ENCODE results near the gene COPRS. TPM values are rescaled to one million over a fixed set of nuclear protein-coding genes. Genes with fewer than 3 reads are reported as not detected.
A peak's percentile ranks its signal among the peaks of the same experiment; 100 is the strongest.

COPRS gene
- total RNA-seq, 1 experiment from 2014 or later = 46.8 TPM

DNA sequence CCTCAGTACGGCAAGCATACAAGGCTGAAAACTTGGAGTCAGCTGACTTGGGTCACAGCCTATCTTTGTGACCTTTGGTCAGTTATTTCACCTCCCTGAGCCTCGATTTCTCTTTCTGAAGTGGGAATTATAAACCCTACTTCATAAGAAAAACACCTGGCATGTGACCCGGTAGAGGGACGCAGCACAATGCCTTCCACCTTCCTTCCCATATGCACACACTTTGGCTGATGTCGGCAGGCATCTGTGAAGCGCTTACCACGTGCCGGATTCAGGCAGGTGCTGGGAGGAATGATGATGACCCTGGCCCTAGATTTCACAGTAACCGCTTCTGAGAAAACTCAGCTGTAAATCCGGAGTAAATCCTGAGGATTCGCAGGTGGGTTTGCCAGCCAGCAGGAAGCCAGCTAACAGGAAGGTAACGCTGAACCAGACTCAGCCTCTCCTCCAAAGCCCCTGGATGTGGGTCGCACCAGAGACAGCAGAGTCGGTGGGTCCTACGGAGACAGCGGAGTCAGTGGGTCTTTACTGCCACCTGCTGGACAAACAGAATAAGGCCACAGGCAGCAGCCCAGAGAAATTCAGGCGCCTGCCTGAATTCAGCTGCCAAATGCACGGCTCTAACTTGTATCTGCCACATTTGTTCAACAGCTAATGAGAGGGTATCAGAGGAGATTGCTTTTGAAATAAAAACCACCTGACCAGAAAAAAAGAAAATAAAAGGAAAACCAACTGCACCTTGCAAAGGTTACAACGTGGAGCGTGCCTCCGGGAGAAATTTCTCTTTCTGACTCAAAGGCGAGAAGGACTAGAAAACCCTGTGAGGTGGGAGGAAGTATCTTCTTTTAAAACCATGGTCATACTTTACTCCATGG is 16.6 kb downstream of the COPRS start:
- H3K27ac Mint-ChIP-seq (ENCODE audit: low read depth, unreplicated experiment) = no peak overlapping the region
- no peaks in the 10 kb centered on the region for H3K36me3 Mint-ChIP-seq (ENCODE audit: insufficient read depth, unreplicated experiment)
- intact Hi-C loops (cut with micrococcal nuclease) = loop anchor here (1.0 kb wide), 2 partner anchors 284 to 405 kb away; no protein-coding TSS in a partner anchor
- H3K4me1 Mint-ChIP-seq (ENCODE audit: insufficient read depth, unreplicated experiment) = no peaks in the 10 kb centered on the region
- DNase-seq (ENCODE audit: unreplicated experiment) = peak; percentile 65
- BruUV-seq (replicated peaks) = no TSS peak
- POLR2A ChIA-PET = interaction anchor here (0.7 to 2.5 kb wide), 9 partner anchors 14 to 616 kb away, joined by 3 to 17 read pairs (median 3); no protein-coding TSS in a partner anchor
- CTCF ChIA-PET = interaction anchor here (0.6 to 6.1 kb wide), 49 partner anchors 9 to 470 kb away, joined by 3 to 185 read pairs (median 4); partner anchors contain the start of gene COPRS
- TF ChIP-seq, protein P1, sequence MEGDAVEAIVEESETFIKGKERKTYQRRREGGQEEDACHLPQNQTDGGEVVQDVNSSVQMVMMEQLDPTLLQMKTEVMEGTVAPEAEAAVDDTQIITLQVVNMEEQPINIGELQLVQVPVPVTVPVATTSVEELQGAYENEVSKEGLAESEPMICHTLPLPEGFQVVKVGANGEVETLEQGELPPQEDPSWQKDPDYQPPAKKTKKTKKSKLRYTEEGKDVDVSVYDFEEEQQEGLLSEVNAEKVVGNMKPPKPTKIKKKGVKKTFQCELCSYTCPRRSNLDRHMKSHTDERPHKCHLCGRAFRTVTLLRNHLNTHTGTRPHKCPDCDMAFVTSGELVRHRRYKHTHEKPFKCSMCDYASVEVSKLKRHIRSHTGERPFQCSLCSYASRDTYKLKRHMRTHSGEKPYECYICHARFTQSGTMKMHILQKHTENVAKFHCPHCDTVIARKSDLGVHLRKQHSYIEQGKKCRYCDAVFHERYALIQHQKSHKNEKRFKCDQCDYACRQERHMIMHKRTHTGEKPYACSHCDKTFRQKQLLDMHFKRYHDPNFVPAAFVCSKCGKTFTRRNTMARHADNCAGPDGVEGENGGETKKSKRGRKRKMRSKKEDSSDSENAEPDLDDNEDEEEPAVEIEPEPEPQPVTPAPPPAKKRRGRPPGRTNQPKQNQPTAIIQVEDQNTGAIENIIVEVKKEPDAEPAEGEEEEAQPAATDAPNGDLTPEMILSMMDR (IDR thresholded peaks at IDR 0.05; ENCODE audit: unreplicated experiment) = peak; percentile 94
- H3K9me3 Mint-ChIP-seq (ENCODE audit: unreplicated experiment) = no peaks in the 10 kb centered on the region
- H3K27me3 Mint-ChIP-seq (ENCODE audit: insufficient read depth, unreplicated experiment) = no peaks in the 10 kb centered on the region
- no peak overlapping the region for H3K4me3 Mint-ChIP-seq (ENCODE audit: unreplicated experiment)

DNA sequence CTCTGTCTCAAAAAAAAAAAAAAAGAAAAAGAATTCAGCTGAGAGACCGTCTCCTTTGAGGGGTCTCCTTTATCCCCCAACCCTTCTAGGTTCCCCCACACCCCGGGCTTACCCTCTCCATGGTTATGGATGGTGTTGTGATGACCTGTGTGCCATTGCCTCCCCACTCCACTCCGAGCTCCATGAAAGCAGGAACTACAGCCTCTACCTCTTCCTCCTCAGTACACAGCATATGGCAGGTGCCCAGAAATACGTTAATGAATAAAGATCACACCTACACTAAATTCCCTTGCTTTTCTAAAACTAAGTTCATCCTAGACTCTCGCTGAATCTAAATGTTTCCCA is 17.2 kb downstream of the COPRS start:
- H3K9me3 Mint-ChIP-seq (ENCODE audit: unreplicated experiment) = no peaks in the 10 kb centered on the region
- POLR2A ChIA-PET = interaction anchor here (0.8 to 2.5 kb wide), 6 partner anchors 15 to 403 kb away, joined by 3 to 17 read pairs (median 3); no protein-coding TSS in a partner anchor

DNA sequence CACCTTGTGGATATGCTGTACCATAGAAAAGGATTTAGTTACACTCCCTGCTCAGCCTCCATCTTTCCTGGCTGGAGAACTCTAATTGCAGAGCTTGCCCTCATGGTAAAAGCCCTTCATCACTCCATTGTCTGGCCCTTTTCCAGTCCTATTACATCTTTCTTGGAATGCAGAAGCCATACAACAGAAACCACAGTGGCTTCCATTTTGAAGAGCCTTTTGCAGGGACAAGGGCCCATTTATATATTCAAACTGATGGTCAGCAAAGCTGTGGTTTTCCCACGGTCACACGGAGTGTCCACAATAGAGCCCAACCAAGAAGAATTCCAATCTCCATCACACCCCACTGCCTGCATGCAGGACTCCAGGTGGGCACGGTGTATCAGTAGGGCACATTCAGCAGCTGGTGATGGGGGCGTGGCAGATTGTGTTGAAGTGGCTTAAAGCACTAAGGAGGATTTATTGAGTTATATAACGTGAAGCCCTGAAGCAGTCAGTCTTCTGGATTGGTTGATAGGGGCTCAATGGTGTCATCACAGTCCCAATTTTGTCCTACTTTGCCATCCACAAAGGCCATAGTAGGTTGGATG is 20.3 kb downstream of the COPRS start:
- ChIA-PET POLR2A (no interaction called here), CTCF (interaction anchor here (0.5 to 1.6 kb wide), 3 partner anchors 15 to 314 kb away, joined by 4 to 5 read pairs (median 4); no protein-coding TSS in a partner anchor)
- BruUV-seq (replicated peaks) = no TSS peak
- H3K4me3 Mint-ChIP-seq (ENCODE audit: unreplicated experiment) = no peak overlapping the region
- H3K9me3 Mint-ChIP-seq (ENCODE audit: unreplicated experiment) = no peaks in the 10 kb centered on the region
- H3K4me1 Mint-ChIP-seq (ENCODE audit: insufficient read depth, unreplicated experiment) = no peaks in the 10 kb centered on the region
- no peak for DNase-seq (ENCODE audit: unreplicated experiment)
- intact Hi-C loops (cut with micrococcal nuclease) = no loop called here
- TF ChIP-seq, protein P1 (IDR thresholded peaks at IDR 0.05; ENCODE audit: unreplicated experiment) = no peak
- no peak overlapping the region for H3K27ac Mint-ChIP-seq (ENCODE audit: low read depth, unreplicated experiment)
- H3K27me3 Mint-ChIP-seq (ENCODE audit: insufficient read depth, unreplicated experiment) = no peaks in the 10 kb centered on the region
- no peaks in the 10 kb centered on the region for H3K36me3 Mint-ChIP-seq (ENCODE audit: insufficient read depth, unreplicated experiment)

More for the DNA sequence above, 17.2 kb downstream of the COPRS start:
- no TSS peak for BruUV-seq (replicated peaks)
- Mint-ChIP-seq H3K27me3 (ENCODE audit: insufficient read depth, unreplicated experiment) (no peaks in the 10 kb centered on the region), H3K36me3 (ENCODE audit: insufficient read depth, unreplicated experiment) (no peaks in the 10 kb centered on the region), H3K27ac (ENCODE audit: low read depth, unreplicated experiment) (no peak overlapping the region), H3K4me3 (ENCODE audit: unreplicated experiment) (no peak overlapping the region), H3K4me1 (ENCODE audit: insufficient read depth, unreplicated experiment) (no peaks in the 10 kb centered on the region)
- intact Hi-C loops (cut with micrococcal nuclease) = loop anchor here (1.0 kb wide), 2 partner anchors 284 to 405 kb away; no protein-coding TSS in a partner anchor
- DNase-seq (ENCODE audit: unreplicated experiment) = no peak
- TF ChIP-seq, protein P1 (IDR thresholded peaks at IDR 0.05; ENCODE audit: unreplicated experiment) = no peak
- CTCF ChIA-PET = interaction anchor here (0.6 to 6.1 kb wide), 41 partner anchors 8 to 1937 kb away, joined by 3 to 185 read pairs (median 4); partner anchors contain the start of gene COPRS

DNA sequence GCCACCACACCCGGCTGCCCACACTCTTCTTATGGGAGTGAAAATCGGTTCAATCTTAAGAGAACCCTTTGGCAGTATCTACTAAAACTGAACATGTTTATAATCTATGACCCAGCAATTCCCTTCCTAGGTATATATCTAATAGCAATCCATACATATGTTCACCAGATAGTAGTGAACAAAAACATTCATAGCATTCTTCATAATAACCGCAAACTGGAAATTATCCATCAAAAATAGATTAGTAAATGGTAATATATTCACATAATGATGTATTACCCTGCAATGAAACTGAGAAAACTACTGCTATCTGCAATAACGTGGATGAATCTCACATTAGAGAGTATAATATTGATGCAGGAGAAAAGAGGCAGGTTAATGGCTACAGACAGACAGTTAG is 23.1 kb downstream of the COPRS start:
- no peaks in the 10 kb centered on the region for H3K4me1 Mint-ChIP-seq (ENCODE audit: insufficient read depth, unreplicated experiment)
- ChIA-PET CTCF (interaction anchor here (0.9 to 1.0 kb wide), 2 partner anchors 47 to 280 kb away, joined by 4 to 6 read pairs; no protein-coding TSS in a partner anchor), POLR2A (interaction anchor here (1.0 kb wide), 1 partner anchor 25 kb away, joined by 3 read pairs; no protein-coding TSS in a partner anchor)
- intact Hi-C loops (cut with micrococcal nuclease) = no loop called here
- no peaks in the 10 kb centered on the region for H3K36me3 Mint-ChIP-seq (ENCODE audit: insufficient read depth, unreplicated experiment)
- no peaks in the 10 kb centered on the region for H3K27me3 Mint-ChIP-seq (ENCODE audit: insufficient read depth, unreplicated experiment)
- no peaks in the 10 kb centered on the region for H3K9me3 Mint-ChIP-seq (ENCODE audit: unreplicated experiment)
- no peak for DNase-seq (ENCODE audit: unreplicated experiment)
- TF ChIP-seq, protein P1 (IDR thresholded peaks at IDR 0.05; ENCODE audit: unreplicated experiment) = no peak
- no peak overlapping the region for H3K27ac Mint-ChIP-seq (ENCODE audit: low read depth, unreplicated experiment)
- no TSS peak for BruUV-seq (replicated peaks)
- H3K4me3 Mint-ChIP-seq (ENCODE audit: unreplicated experiment) = no peak overlapping the region

Measured in MCF 10A (cell line).